PFSK-1 (cell line): ENCODE measurements around the gene RNF152.

Experiments
- FOXP2 ChIP-seq: optimal IDR thresholded peaks from 2 replicates; pipeline ENCODE3; 2011; ENCODE audit warnings: borderline replicate concordance, control low read depth, inconsistent platforms; ENCODE audit not compliant: insufficient read depth; ENCODE audit errors: extremely low read length, extremely low read depth
- POLR2AphosphoS5 ChIP-seq: IDR thresholded peaks from 2 replicates; pipeline ENCODE4 v1.6.1; 2012; ENCODE audit warnings: low read depth, mild to moderate bottlenecking, control low read depth, low read length, moderate library complexity
- SIN3A ChIP-seq: IDR thresholded peaks from 2 replicates; pipeline ENCODE4 v1.6.1; 2012; ENCODE audit warnings: mild to moderate bottlenecking, low read length, moderate library complexity, borderline replicate concordance; ENCODE audit not compliant: insufficient read depth
- TAF1 ChIP-seq: IDR thresholded peaks from 2 replicates; pipeline ENCODE4 v1.6.1; 2012; ENCODE audit warnings: low read length, control low read depth, borderline replicate concordance; ENCODE audit not compliant: insufficient read depth
- TF ChIP-seq, protein P1 (sequence below), 2 experiments: IDR thresholded peaks; 2 replicates each; pipeline versions ENCODE4 v1.6.1 to v1.8.0; 2011 to 2012; ENCODE audit warnings: low read depth in 2 of 2, low read length in 2 of 2, control low read depth in 1 of 2, inconsistent platforms in 1 of 2, mild to moderate bottlenecking in 1 of 2, moderate library complexity in 1 of 2; ENCODE audit not compliant: insufficient read depth in 1 of 2

The RNF152 gene

DNA sequence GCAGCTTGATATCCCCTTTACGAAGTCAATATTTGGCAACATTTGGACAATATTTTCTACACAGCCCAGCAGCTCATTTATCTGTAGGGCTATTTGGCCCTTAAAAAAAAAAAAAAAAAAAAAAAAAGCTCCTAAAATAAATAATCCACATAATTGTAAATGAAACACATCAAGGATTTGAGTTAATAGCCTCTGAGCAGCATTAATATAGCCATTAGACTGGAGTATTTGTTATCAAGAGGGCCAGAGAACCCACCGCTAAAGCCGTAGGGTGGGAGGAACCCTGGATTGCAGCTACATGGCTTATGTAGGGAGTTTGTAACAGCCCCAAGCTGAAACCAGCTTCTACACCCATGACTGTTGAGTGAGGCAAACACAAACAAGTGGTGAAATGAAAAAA lies 84.5 kb downstream of the RNF152 start:
- TF ChIP-seq, protein P1, sequence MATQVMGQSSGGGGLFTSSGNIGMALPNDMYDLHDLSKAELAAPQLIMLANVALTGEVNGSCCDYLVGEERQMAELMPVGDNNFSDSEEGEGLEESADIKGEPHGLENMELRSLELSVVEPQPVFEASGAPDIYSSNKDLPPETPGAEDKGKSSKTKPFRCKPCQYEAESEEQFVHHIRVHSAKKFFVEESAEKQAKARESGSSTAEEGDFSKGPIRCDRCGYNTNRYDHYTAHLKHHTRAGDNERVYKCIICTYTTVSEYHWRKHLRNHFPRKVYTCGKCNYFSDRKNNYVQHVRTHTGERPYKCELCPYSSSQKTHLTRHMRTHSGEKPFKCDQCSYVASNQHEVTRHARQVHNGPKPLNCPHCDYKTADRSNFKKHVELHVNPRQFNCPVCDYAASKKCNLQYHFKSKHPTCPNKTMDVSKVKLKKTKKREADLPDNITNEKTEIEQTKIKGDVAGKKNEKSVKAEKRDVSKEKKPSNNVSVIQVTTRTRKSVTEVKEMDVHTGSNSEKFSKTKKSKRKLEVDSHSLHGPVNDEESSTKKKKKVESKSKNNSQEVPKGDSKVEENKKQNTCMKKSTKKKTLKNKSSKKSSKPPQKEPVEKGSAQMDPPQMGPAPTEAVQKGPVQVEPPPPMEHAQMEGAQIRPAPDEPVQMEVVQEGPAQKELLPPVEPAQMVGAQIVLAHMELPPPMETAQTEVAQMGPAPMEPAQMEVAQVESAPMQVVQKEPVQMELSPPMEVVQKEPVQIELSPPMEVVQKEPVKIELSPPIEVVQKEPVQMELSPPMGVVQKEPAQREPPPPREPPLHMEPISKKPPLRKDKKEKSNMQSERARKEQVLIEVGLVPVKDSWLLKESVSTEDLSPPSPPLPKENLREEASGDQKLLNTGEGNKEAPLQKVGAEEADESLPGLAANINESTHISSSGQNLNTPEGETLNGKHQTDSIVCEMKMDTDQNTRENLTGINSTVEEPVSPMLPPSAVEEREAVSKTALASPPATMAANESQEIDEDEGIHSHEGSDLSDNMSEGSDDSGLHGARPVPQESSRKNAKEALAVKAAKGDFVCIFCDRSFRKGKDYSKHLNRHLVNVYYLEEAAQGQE (IDR thresholded peaks at IDR 0.05; ENCODE audit: insufficient read depth in 1 of 2, low read depth in 2 of 2, low read length in 2 of 2) = no peak
- TF ChIP-seq FOXP2 = no peak
- TF ChIP-seq POLR2AphosphoS5 = no peak
- TF ChIP-seq TAF1 = no peak
- no peak for TF ChIP-seq SIN3A

DNA sequence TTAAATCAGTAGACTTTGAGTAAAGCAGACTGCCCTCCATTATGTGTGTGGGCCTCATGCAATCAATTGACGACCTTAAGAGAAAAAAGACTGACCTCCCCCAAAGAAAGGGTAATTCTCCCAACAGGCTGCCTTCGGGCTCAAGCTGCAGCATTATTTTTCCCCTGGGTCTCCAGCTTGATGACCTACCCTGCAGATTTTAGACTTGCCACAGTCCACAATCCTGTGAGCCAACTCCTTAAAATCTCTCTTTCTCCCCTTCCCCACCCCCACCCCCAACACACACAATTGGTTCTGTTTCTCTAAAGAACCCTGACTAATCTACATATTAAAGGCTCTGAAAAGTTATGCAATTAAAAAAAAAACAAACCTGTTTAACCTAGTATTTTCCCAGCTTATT lies 89.4 kb downstream of the RNF152 start:
- TF ChIP-seq SIN3A = no peak
- no peak for TF ChIP-seq FOXP2

DNA sequence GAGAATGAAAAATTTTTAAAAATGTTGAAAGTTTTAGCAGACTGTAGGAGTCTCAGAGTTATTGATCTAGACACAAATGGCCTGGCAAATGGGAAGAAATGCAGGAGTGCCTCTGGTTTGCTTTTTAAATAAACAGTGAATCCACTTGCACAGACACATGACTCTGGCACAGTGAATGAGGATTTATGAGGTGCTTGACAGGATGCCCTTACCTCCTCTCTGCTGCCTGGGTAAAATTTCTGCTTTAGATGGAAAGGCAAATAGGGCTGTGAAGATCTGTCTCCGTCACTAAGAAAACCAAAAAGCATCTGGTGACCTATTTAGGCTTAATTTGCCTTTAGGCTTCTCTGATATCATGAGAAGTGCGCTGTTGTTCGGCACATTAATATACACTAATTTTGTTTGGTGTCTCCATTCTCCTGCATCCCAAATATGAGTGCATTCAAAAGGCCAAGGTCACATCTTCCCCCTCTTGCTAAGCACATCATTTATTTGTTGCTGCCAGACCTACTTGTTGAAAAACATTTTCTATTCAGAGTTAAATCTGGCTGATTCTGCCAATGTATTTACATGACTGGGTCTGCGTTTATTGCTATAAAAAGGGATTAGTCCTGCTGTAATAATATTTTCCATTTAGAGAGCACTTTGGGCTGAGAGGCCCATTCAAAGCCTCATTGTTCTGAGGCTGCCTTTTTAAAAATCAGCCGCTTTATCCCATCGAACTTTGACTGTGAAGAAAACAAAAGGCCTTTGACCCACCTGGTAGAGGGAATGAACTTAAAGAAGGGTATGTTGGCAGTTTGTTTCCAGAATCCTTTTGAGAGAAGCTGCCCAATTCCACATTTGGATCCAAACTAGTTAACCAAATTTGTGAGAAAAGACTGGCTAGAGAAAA lies 94.9 kb downstream of the RNF152 start:
- TF ChIP-seq SIN3A = no peak
- TF ChIP-seq FOXP2 = no peak

DNA sequence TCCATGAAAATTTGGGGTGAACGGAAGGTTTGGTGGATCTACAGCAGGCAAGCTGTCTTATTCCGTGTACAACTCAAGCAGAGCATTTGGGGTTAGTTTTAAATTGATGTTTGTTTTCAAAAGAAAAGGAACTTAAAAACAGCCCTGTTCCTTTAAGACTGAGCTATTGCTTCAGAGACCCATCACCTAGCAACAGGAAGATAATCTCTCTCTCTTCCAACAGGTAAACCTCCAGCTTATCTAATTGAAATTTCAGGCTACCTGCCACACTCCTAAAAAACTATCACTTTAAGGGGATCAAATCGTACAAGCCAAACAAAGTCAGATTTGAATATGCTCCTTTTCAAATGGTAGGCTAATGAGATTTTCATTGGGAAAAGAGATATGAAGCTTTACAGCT lies 101.8 kb downstream of the RNF152 start:
- TF ChIP-seq SIN3A = no peak
- TF ChIP-seq FOXP2 = no peak
- no peak for TF ChIP-seq TAF1
- no peak for TF ChIP-seq POLR2AphosphoS5
- TF ChIP-seq, protein P1 (IDR thresholded peaks at IDR 0.05; ENCODE audit: insufficient read depth in 1 of 2, low read depth in 2 of 2, low read length in 2 of 2) = no peak

DNA sequence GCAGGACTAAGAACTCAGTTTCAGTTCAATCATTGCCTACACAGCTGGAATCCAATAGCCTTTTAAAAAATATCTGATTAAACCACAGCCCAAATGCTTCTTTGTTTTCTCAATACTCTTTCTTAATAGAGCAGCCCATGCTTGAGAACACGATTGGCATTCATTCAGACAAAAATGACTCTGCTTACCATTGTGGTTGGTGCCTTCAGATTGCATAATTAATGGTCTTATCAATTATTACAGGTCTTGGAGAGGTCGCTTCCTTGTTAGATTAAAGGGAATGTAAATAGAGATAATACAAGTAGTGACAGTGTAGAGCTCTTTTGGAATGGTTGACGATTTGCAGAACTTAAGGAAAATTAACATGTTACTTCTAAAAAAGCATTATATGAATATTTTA lies 107.2 kb downstream of the RNF152 start:
- no peak for TF ChIP-seq POLR2AphosphoS5
- no peak for TF ChIP-seq TAF1
- TF ChIP-seq, protein P1 (IDR thresholded peaks at IDR 0.05; ENCODE audit: insufficient read depth in 1 of 2, low read depth in 2 of 2, low read length in 2 of 2) = no peak
- TF ChIP-seq FOXP2 = no peak
- TF ChIP-seq SIN3A = no peak

DNA sequence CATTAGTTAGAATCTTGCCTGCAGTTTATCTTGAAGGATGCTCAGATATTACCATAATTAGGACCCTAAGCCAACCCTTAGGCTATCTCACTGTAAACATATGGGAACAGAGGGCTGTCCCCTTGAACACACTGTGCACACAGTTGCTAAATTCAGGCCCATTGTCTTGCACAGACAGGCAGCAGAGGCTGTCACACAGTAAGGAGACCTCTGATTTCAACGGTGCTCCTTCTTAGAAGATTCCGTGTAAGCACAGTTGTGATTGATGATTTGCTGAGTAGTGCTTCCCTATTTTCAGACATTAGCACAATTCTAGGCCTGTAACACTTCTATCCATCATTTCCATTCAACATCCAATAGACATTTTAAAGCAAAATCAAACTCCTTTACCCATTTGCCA lies 108.0 kb downstream of the RNF152 start:
- TF ChIP-seq FOXP2 (no peak), POLR2AphosphoS5 (no peak)
- TF ChIP-seq, protein P1 (IDR thresholded peaks at IDR 0.05; ENCODE audit: insufficient read depth in 1 of 2, low read depth in 2 of 2, low read length in 2 of 2) = no peak
